Endometrial microvascular endothelial cells (primary cell): ENCODE data around the gene SKIC2. TPM values are rescaled to one million over a fixed set of nuclear protein-coding genes. Genes with fewer than 3 reads are reported as not detected.
"Not testable (repeated sequence)": the region's sequence is repeated elsewhere in the genome, so short reads cannot be mapped to it uniquely, and the experiment has no call there.

Source experiments
- in situ Hi-C: cut with HindIII; loops from 2 replicates; pipeline ENCODE4 v1.10.0; 2017; ENCODE audit warnings: low sequenced_read_pairs, low pct_unique_long_range_greater_than_20kb; ENCODE audit errors: inconsistent ontology term
- total RNA-seq: library from RNA; depleted of rRNA; stranded (reverse); fragments of >200 nt; gene quantifications from one replicate; pipeline ENCODE4 v1.2.3, GENCODE V29; 2015; ENCODE audit errors: inconsistent ontology term

SKIC2 gene
- 78.6 TPM for total RNA-seq

DNA sequence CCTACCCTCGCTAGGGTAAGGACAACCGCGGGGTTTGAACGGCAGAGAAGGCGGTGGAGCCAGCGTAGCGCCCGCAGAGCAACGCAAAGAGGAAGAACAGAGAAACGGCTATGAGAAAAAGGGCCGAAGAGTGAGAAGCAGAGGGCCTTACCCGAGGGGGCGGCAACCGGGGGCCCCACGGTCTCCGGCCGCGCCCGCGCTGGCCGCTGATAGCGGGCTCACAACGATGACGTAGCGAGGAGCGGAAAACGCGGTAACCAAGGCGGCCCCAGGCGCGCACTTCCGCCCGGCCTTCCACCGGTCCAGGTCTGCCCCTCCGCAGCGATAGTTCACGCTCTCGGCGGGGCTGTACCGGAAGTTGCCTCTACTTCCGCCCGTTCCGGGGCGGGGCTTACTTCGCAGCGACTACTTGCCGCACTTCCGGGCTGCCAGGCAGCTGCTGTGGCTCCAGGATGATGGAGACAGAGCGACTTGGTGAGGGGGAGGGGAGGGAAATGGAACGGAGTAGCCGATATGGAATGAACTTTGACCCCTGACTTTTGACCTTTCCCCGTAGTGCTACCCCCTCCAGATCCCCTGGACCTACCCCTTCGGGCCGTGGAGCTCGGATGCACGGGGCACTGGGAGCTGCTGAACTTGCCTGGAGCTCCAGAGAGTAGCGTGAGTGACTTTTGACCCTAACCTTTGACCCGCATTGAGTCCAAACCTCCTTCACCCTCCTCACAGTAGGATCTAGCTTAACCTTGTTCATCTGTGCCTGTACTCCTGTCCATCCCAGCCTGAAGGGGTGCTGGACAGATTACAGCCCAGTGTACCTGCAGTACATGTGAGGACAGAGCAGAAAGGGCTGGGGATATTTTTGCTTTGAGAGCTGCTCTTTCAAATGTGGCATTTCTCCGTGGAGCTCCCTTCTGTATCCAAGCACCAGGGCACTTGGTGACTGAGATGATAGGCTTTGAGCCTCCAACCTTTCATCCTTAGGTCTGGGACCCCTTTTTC is at the start of gene SKIC2, which contains the start of gene NELFE:
TSS of gene SKIC2 (plus strand) at position 435 of the 999 bp plus-strand sequence. CDS start at position 453, 18 bp downstream.
TSS of gene NELFE (minus strand) at position 231 of the 999 bp plus-strand sequence. CDS start 525 bp downstream, outside the sequence.
- in situ Hi-C loops: no loop called here

- in situ Hi-C loops: not testable (repeated sequence)
These were observed 49.7 kb upstream of the SKIC2 start for GRCh38 chr6:31909298-31909697.

- in situ Hi-C loops: no loop called here
These were observed 47.0 kb upstream of the SKIC2 start for GRCh38 chr6:31911826-31912585.

DNA sequence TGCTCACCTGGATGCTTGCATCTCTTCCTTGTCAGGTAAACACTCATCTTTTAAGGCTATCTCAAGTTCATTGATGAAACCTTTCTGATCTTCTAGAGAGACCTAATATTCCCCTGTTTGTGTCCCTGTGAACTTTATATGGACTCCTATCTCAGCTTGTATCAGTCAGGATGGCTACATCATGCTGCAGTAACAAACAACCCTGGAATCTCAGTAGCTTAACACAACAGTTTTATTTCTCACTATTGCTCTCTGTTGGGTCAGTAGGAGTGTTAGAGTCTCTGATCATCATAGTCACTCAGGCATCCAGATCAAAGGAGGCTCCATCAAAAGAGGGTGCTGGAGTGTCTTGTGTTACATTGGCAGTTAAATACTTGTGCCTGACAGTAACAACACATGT is 43.6 kb upstream of the SKIC2 start:
- in situ Hi-C loops: no loop called here

DNA sequence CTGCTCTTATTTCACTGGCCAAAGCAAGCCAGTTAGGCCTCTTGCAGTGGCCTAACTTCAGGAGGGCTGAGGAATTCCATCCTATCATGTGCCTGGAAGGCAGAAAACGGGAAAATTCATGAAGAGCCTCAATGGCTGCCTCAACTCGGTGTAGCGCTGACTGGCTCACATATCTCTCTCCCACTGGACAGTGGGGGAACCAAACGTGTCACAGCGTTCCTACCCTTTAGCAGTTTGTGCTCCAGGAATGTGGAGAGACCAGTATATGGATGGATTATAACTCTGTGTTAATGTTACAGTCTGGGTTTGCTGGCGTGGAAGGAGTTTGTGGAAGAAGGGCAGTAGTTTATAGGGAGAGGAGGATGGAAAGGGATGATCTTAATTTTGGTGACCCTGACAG is 43.2 kb upstream of the SKIC2 start:
- in situ Hi-C loops: no loop called here

DNA sequence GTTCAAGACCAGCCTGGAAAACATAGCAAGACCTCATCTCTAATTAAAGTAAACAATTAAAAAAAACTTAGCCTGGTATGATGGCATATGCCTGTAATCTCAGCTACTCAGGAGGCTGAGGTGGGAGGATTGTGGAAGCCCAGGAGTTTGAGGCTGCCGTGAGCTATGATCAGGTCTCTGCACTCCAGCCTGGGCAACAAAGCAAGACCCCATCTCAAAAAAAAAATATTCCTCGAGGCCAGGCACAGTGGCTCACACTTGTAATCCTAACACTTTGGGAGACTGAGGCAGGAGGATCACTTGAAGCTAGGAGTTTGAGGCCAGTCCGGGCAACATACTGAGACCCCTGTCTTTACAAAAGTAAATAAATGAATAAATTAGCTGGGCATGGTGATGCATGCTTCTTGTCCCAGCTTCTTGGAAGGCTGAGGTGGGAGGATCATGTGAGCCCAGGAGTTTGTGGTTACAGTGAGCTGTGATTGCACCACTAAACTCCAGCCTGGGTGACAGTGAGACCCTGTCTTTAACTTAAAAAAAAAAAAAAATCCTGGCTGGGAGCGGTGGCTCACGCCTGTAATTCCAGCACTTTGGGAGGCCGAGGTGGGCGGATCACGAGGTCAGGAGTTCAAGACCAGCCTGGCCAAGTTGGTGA is 40.8 kb upstream of the SKIC2 start:
- in situ Hi-C loops: no loop called here

- in situ Hi-C loops: no loop called here
These were observed 39.2 kb upstream of the SKIC2 start for GRCh38 chr6:31919624-31920303.

- in situ Hi-C loops: no loop called here
These were observed 38.2 kb upstream of the SKIC2 start for GRCh38 chr6:31920811-31921210.

GRCh38 chr6:31922942-31923341 is 36.0 kb upstream of the SKIC2 start:
- in situ Hi-C loops: no loop called here

- in situ Hi-C loops: loop anchor here (25.0 kb wide), 1 partner anchor 185 kb away; the partner anchor contains the start of gene TNXB
These were observed 31.6 kb upstream of the SKIC2 start, which contains the start of gene C2 for GRCh38 chr6:31927242-31927862. C2 (plus strand) TSS chr6:31927717; CDS start chr6:31927753, 36 bp downstream.

DNA sequence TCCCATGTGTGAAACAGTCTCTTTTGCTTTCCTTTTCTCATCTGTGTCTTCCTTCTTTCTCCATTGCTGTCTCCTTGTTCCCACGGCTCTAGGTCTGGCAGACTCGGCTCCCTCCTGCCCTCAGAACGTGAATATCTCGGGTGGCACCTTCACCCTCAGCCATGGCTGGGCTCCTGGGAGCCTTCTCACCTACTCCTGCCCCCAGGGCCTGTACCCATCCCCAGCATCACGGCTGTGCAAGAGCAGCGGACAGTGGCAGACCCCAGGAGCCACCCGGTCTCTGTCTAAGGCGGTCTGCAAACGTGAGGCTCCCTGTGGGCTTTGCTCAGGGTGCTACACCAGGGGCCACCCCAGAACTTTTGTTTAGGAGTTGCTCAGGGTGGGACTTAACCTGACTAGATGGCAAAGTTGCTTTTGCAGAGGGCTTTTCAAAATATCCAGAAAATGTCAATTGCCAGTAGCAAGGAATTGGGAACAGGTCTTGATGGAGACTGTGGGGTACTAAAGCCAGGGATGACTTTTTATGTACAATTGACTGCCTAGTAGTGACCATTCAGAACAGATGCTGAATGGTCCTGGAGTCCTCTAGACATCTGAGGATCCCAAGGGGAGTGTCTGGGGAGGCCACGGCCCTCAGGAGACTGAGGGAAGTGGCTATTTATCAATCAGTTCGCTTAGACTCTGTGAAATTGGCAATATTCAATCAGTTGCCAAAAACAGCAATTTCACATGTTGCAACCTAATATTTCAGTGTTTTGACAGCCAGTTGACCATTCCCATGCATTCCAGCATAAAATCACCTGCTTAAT is 30.9 kb upstream of the SKIC2 start:
- in situ Hi-C loops: loop anchor here (25.0 kb wide), 1 partner anchor 184 kb away; the partner anchor contains the start of gene TNXB

DNA sequence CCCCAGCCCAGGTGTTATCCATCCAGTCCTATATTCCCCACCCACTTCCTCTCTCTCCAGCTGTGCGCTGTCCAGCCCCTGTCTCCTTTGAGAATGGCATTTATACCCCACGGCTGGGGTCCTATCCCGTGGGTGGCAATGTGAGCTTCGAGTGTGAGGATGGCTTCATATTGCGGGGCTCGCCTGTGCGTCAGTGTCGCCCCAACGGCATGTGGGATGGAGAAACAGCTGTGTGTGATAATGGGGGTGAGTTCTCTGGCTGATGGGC is 30.4 kb upstream of the SKIC2 start:
- in situ Hi-C loops: loop anchor here (25.0 kb wide), 1 partner anchor 184 kb away; the partner anchor contains the start of gene TNXB

DNA sequence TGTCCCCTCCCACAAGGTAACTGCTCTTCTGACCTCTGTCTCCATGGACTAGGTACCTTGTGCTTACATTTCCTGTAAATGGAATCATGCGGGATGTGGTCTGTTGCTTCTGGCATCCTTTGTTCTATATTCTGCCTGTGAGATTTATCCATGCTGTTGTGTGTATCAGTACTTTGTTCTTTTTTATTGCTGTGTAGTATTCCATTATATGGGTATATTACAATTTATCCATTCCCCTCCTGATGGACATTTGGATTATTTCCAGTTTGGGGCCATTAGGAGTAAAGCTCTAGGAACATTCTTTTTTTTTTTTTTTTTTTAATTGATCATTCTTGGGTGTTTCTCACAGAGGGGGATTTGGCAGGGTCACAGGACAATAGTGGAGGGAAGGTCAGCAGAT is 28.0 kb upstream of the SKIC2 start:
- in situ Hi-C loops: loop anchor here (25.0 kb wide), 1 partner anchor 181 kb away; the partner anchor contains the start of gene TNXB

DNA sequence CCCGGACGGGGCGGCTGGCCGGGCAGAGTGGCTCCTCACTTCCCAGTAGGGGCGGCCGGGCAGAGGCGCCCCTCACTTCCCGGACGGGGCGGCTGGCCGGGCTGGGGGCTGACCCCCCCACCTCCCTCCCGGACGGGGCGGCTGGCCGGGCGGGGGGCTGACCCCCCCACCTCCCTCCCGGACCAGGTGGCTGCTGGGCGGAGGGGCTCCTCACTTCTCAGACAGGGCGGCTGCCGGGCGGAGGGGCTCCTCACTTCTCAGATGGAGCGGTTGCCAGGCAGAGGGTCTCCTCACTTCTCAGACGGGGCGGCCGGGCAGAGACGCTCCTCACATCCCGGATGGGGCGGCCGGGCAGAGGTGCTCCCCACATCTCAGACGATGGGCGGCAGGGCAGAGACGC is 26.8 kb upstream of the SKIC2 start:
- in situ Hi-C loops: loop anchor here (25.0 kb wide), 1 partner anchor 180 kb away; the partner anchor contains the start of gene TNXB

DNA sequence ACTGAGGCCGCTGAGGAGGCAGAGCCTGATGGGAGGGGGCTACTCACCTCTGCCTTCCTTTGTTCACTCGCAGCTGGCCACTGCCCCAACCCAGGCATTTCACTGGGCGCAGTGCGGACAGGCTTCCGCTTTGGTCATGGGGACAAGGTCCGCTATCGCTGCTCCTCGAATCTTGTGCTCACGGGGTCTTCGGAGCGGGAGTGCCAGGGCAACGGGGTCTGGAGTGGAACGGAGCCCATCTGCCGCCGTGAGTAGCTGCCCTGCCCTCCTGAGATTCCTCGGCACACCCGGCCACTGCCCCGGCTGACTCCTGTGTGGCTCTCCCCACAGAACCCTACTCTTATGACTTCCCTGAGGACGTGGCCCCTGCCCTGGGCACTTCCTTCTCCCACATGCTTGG is 25.4 kb upstream of the SKIC2 start:
- in situ Hi-C loops: loop anchor here (25.0 kb wide), 1 partner anchor 179 kb away; the partner anchor contains the start of gene TNXB

GRCh38 chr6:31935021-31935420 is 24.0 kb upstream of the SKIC2 start:
- in situ Hi-C loops: loop anchor here (25.0 kb wide), 1 partner anchor 177 kb away; the partner anchor contains the start of gene TNXB

DNA sequence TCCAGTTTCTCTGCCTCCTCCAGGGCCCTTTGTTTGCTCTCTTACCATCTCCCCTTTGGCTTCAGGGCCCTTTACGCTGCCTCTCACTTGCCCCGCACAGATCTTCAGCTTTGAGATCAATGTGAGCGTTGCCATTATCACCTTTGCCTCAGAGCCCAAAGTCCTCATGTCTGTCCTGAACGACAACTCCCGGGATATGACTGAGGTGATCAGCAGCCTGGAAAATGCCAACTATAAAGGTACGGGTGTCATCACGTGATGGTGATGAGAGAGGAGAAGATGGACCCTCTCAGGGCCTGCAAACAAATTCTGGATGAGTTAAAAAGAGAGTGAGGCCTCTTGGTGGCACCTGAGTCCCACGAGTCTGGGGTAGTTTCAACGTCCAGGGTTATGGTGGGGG is 23.2 kb upstream of the SKIC2 start:
- in situ Hi-C loops: loop anchor here (25.0 kb wide), 1 partner anchor 176 kb away; the partner anchor contains the start of gene TNXB
